Right lobe of liver (tissue), 4 donors: ENCODE measurements around the gene CDC23.

Source experiments
- CTCF ChIP-seq, 4 donors: fragments of 200-600 bp in 3 of 4; fragments of 450-650 bp in 1 of 4; IDR thresholded peaks; one replicate each; pipeline versions ENCODE4 v1.5.1 to v1.8.0; 2016 to 2022; ENCODE audit warnings: antibody characterized with exemption in 4 of 4, mild to moderate bottlenecking in 2 of 4
- POLR2A ChIP-seq: fragments of 450-650 bp; IDR thresholded peaks from one replicate; pipeline ENCODE4 v1.6.1; 2017; ENCODE audit warnings: antibody characterized with exemption, mild to moderate bottlenecking
- donor health status: DM: no; HTN: no; CAD: no.
- donor health status: DM: no; HTN: no; CAD: no.
- donor health status: DM: no; HTN: yes; CAD: no.

DNA sequence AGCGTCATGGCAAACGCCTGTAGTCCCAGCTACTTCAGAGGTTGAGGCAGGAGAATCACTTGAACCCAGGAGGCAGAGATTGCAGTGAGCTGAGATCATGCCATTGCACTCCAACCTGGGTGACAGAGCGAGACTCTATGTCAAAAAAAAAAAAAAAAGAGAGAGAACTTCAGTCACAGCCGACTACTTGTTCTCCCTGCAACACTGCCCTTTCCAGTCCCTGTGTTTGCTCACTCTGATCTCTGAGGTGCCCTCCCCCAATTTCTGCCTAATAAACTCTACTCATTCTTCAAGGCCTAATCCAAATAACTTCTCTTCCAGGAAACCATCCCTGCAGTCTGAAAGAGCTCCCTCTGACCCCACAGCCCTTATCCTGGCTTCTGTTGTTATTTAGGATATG lies 33.2 kb upstream of the CDC23 start:
- TF ChIP-seq CTCF (IDR thresholded peaks at IDR 0.05) (no peak), POLR2A (no peak)
